NT2/D1 (cell line): ENCODE results near the gene EPHA5.

Source experiments
- SUZ12 ChIP-seq: IDR thresholded peaks from 2 replicates; pipeline ENCODE4 v1.6.1; 2011; ENCODE audit not compliant: insufficient read length, insufficient read depth; ENCODE audit errors: extremely low read depth
- ZNF274 ChIP-seq: IDR thresholded peaks from 2 replicates; pipeline ENCODE4 v1.6.1; 2011; ENCODE audit warnings: mild to moderate bottlenecking, low read depth, low read length

GRCh38 chr4:65665771-65666523, 4.3 kb downstream of the EPHA5 start:
- TF ChIP-seq ZNF274 (no peak), SUZ12 (no peak)
